HFFc6 (cell line): ENCODE data around the gene COMMD3. TPM values are rescaled to one million over a fixed set of nuclear protein-coding genes. Genes with fewer than 3 reads are reported as not detected.

ENCODE experiments used
- DNase-seq: peaks from one replicate; pipeline ENCODE4 v3.0.0-alpha.2; 2018
- H3K27ac Mint-ChIP-seq: 2 replicates; pipeline ENCODE4 v1.8.0; 2020; ENCODE audit warnings: mild to moderate bottlenecking, mixed read lengths
- H3K27me3 Mint-ChIP-seq: 2 replicates; pipeline ENCODE4 v1.8.0; 2021; ENCODE audit warnings: mild to moderate bottlenecking, moderate library complexity, mixed read lengths; ENCODE audit not compliant: insufficient read depth
- H3K36me3 Mint-ChIP-seq: 2 replicates; pipeline ENCODE4 v1.8.0; 2021; ENCODE audit warnings: low read depth, mixed read lengths
- H3K4me1 Mint-ChIP-seq: 2 replicates; pipeline ENCODE4 v1.8.0; 2020; ENCODE audit warnings: low read depth, mixed read lengths
- H3K4me3 Mint-ChIP-seq: 2 replicates; pipeline ENCODE4 v1.8.0; 2020; ENCODE audit warnings: mild to moderate bottlenecking, moderate library complexity, mixed read lengths
- H3K9me3 Mint-ChIP-seq: 2 replicates; pipeline ENCODE4 v1.8.0; 2020; ENCODE audit warnings: mild to moderate bottlenecking, mixed read lengths
- CTCF ChIP-seq: fragments of 200-600 bp; sonication (generic); IDR thresholded peaks from 2 replicates; pipeline ENCODE4 v1.5.0; 2021; ENCODE audit warnings: antibody characterized with exemption, mild to moderate bottlenecking
- total RNA-seq, 6 experiments: library from RNA; stranded (reverse); fragmentation: NEBNext Ultra II Directional; extraction: Animal tissue kit (Norgen Biotek cat#: 25700); gene quantifications; 2 replicates in 1 of 6; 3 replicates in 5 of 6; pipeline ENCODE4 v1.2.3, GENCODE V29; 2021

Gene COMMD3
- total RNA-seq, 6 experiments from 2014 or later = 39.5 to 47.6 (median 43.8) TPM

DNA sequence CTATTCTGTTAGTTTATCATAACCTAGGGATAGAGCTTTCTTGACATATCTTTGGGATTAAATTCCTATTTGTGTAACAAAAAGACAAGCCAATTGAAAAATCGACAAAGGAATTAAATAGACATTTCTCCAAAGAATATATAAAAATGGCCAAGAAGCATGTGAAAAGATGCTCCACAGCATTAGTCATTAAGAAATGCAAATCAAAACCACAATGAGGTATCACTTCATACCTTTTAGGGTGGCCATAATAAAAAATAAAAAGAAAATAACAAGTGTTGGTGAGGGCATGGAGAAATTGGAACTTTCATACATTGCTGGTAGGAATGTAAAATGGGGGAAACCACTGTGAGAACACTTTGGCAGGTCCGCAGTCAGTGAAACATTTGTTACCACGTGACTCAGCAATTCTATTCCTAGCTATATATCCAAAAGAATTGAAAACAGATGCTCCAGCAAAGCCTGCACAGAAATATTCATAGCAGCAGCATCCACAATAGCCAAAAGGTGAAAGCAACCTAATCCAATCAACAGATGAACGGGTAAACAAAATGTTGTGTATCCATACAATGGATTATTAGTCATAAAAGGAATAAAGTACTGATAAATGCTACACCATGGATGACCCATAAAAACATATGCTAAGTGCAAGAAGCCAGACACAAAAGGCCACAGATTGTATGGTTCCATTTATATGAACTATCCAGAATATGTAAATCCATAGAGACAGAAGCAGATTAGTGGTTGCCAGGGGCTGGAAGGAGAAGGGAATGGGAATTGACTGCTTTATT, 49.7 kb downstream of the COMMD3 start:
- Mint-ChIP-seq H3K27ac (no peak overlapping the region), H3K4me3 (no peak overlapping the region), H3K36me3 (no peaks in the 10 kb centered on the region), H3K9me3 (no peaks in the 10 kb centered on the region), H3K27me3 (no peaks in the 10 kb centered on the region; the same call in none of the 2 replicates), H3K4me1 (no peaks in the 10 kb centered on the region)
- DNase-seq = no peak
- TF ChIP-seq CTCF = no peak

DNA sequence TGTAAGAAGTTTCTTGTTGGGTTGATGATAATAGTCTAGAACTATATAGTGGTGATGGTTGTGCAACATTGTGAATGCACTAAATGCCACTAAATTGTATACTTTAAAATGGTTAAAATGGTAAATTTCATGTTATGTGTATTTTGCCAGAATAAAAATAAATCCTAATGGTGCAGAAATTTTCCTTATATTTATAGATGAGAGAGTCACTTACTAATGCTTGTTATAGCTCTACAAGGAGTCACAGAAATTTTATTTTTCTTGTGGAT, 50.2 kb downstream of the COMMD3 start:
- Mint-ChIP-seq H3K27ac (no peak overlapping the region), H3K9me3 (no peaks in the 10 kb centered on the region), H3K4me3 (no peak overlapping the region), H3K27me3 (no peaks in the 10 kb centered on the region; the same call in none of the 2 replicates), H3K36me3 (no peaks in the 10 kb centered on the region), H3K4me1 (no peaks in the 10 kb centered on the region)
- DNase-seq = no peak
- no peak for TF ChIP-seq CTCF

DNA sequence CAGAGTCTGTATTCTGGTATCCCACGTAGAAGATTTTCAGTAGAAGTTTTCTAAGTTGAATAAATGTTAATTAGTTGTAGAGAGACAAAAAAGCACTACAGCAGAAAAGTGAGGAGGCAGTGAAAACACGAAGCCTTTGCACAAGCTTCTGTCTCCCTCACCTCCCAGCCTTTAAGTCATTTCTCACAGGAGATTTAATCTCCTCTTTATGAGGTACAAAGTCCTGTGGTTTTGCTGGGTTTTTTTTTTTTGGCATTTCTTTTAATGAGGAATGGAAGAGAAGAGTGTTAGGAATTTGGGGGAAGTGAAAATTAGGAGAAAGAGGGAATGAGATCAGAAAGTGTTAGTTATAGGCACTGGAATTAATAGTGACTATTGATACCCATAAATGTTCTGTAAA, 50.6 kb downstream of the COMMD3 start:
- H3K27ac Mint-ChIP-seq = no peak overlapping the region
- no peak for DNase-seq
- H3K4me3 Mint-ChIP-seq = no peak overlapping the region
- no peaks in the 10 kb centered on the region; the same call in none of the 2 replicates for H3K27me3 Mint-ChIP-seq
- H3K9me3 Mint-ChIP-seq = no peaks in the 10 kb centered on the region
- H3K4me1 Mint-ChIP-seq = no peaks in the 10 kb centered on the region
- no peak for TF ChIP-seq CTCF
- no peaks in the 10 kb centered on the region for H3K36me3 Mint-ChIP-seq

- H3K27ac Mint-ChIP-seq = no peak overlapping the region
- no peak for DNase-seq
- H3K36me3 Mint-ChIP-seq = no peaks in the 10 kb centered on the region
- no peaks in the 10 kb centered on the region for H3K9me3 Mint-ChIP-seq
- H3K4me3 Mint-ChIP-seq = no peak overlapping the region
- H3K4me1 Mint-ChIP-seq = no peaks in the 10 kb centered on the region
- no peak for TF ChIP-seq CTCF
- no peaks in the 10 kb centered on the region; the same call in none of the 2 replicates for H3K27me3 Mint-ChIP-seq
Observed at GRCh38 chr10:22367471-22367870, 51.3 kb downstream of the COMMD3 start.

GRCh38 chr10:22368402-22368801, 52.2 kb downstream of the COMMD3 start:
- Mint-ChIP-seq H3K36me3 (no peaks in the 10 kb centered on the region), H3K27ac (no peak overlapping the region), H3K4me1 (no peaks in the 10 kb centered on the region), H3K27me3 (no peaks in the 10 kb centered on the region; the same call in 1 of the 2 replicates), H3K4me3 (no peak overlapping the region), H3K9me3 (no peaks in the 10 kb centered on the region)
- no peak for DNase-seq
- no peak for TF ChIP-seq CTCF
